A673 (cell line): ENCODE data around the gene MPIG6B.

Experiments used
- EZH2 ChIP-seq: fragments of 200-600 bp; sonication (generic); IDR thresholded peaks from 2 replicates; pipeline ENCODE4 v1.6.1; 2017; ENCODE audit warnings: borderline replicate concordance, low read depth, mild to moderate bottlenecking, mixed read lengths, antibody characterized with exemption, low read length; ENCODE audit not compliant: poor library complexity, severe bottlenecking
- TF ChIP-seq, protein P1 (sequence below): fragments of 300-800, 200-600 bp; sonication (generic); conservative IDR thresholded peaks from 2 replicates; pipeline ENCODE4 v1.5.1; 2017; ENCODE audit warnings: low read depth, mild to moderate bottlenecking, antibody characterized with exemption, low read length, moderate library complexity, mixed read lengths

- TF ChIP-seq, protein P1, sequence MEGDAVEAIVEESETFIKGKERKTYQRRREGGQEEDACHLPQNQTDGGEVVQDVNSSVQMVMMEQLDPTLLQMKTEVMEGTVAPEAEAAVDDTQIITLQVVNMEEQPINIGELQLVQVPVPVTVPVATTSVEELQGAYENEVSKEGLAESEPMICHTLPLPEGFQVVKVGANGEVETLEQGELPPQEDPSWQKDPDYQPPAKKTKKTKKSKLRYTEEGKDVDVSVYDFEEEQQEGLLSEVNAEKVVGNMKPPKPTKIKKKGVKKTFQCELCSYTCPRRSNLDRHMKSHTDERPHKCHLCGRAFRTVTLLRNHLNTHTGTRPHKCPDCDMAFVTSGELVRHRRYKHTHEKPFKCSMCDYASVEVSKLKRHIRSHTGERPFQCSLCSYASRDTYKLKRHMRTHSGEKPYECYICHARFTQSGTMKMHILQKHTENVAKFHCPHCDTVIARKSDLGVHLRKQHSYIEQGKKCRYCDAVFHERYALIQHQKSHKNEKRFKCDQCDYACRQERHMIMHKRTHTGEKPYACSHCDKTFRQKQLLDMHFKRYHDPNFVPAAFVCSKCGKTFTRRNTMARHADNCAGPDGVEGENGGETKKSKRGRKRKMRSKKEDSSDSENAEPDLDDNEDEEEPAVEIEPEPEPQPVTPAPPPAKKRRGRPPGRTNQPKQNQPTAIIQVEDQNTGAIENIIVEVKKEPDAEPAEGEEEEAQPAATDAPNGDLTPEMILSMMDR, result no peak
- no peak for TF ChIP-seq EZH2
Measured at GRCh38 chr6:31749301-31750036, 26.3 kb downstream of the MPIG6B start.
